HG03571 (cell line): ENCODE measurements around the gene ZNF76.

Source experiments
- ATAC-seq: cut with Tn5 transposase; IDR thresholded peaks from one replicate; pipeline ENCODE4 v1.9.1; 2021; ENCODE audit not compliant: unreplicated experiment

The ZNF76 gene

GRCh38 chr6:35236223-35236622 lies 23.3 kb upstream of the ZNF76 start:
- no peak for ATAC-seq

DNA sequence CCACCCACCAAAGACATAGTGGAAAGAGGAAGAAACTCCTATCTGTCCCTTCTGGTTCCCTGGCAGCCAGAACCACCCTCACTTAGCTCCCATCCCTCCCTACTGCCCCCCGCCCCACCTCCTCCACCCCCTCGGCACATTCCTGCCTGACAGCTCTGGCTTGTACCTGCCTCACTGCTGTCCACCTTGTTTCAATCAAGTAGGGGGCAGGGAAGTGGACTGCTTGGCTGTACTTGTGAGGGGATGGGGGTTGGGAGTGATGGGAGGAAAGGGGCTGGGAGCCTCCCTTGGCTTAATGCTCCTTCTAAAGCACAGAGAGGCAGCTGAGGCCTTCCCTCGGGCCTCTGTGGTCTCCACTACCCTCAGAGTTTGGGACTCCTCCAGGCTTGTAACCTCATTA lies 22.1 kb upstream of the ZNF76 start:
- no peak for ATAC-seq

DNA sequence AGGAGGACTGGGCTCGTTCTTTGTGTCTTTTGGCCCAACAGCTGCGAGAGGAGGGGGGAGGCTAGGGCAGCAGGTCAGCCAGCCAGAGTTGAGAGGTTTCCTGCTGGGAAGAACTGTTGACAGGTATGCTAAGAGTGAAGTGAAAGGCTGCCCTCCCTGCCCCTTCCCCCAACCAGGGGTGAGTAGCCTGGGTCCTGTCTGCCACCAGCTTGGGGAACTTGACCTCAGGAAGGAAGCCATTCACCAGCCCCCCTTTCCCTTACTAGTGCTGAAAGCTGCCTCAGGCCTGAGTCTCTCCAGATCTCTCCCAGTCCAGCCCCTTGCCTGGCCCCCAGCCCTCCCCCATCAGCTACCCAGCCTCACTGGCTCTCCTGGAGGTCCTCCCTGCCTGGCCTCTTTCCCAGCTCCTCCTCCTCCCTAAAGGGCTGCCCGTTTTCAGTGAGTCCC lies 20.7 kb upstream of the ZNF76 start:
- ATAC-seq = no peak

DNA sequence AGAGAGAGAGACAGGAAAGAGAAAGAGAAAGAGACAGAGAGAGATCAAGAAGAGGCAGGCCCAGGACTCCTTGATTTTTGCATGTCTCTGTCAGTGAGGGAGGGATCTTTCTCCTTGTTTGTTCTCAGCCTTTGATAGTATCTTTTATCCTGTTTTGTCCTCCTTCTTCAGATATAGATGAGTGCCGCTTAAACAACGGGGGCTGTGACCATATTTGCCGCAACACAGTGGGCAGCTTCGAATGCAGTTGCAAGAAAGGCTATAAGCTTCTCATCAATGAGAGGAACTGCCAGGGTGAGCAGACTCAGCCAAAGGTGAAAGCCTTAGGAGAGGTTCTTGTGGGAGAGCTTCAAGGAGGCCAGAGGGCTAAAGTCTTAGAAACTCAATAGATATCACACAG lies 20.0 kb upstream of the ZNF76 start:
- no peak for ATAC-seq

GRCh38 chr6:35240838-35241801 lies 18.4 kb upstream of the ZNF76 start:
- ATAC-seq = no peak

DNA sequence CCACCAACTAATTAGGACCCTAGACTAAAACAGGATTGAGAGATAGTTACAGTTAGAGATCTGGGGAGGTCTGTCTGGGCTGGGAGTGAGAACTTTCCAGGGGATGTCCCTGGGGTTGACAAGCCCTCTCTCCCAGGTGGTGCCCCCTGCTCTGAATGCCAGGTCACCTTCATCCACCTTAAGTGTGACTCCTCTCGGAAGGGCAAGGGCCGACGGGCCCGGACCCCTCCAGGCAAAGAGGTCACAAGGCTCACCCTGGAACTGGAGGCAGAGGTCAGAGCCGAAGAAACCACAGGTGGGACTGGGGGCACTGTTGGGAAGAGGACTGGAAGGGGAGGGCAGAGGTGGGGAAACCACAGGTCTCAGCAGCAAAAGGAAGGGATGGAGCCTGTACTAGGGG lies 17.0 kb upstream of the ZNF76 start:
- no peak for ATAC-seq

DNA sequence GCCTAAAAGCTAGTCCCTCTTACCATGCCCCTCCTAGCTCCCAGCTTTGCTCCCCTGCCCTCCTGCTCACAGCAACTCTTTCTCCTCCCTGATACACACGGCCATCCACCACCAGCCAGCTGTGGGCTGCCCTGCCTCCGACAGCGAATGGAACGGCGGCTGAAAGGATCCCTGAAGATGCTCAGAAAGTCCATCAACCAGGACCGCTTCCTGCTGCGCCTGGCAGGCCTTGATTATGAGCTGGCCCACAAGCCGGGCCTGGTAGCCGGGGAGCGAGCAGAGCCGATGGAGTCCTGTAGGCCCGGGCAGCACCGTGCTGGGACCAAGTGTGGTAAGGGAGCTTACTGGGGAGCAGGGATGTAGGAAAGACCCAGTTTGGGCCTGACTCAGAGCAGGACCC lies 16.6 kb upstream of the ZNF76 start:
- no peak for ATAC-seq

- no peak for ATAC-seq
These were observed 16.1 kb upstream of the ZNF76 start for GRCh38 chr6:35243386-35243958.

- no peak for ATAC-seq
These were observed 15.0 kb upstream of the ZNF76 start for GRCh38 chr6:35244551-35244950.

GRCh38 chr6:35247642-35248231 lies 11.8 kb upstream of the ZNF76 start:
- ATAC-seq = no peak

DNA sequence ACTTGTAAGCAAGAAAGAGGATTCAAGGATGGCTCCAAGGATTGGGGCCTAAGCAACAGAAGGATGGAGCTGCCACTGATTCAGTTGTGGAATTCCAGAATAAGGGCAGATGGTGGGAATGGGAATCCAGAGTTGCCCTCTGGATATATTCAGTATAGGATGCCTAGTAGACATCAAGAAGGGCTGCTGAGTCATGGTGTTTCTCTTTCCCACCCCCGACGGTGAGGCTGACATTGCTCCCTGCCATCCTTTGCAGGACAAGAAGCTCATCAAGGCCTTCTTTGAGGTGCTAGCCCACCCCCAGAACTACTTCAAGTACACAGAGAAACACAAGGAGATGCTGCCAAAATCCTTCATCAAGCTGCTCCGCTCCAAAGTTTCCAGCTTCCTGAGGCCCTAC lies 11.2 kb upstream of the ZNF76 start:
- ATAC-seq = no peak

DNA sequence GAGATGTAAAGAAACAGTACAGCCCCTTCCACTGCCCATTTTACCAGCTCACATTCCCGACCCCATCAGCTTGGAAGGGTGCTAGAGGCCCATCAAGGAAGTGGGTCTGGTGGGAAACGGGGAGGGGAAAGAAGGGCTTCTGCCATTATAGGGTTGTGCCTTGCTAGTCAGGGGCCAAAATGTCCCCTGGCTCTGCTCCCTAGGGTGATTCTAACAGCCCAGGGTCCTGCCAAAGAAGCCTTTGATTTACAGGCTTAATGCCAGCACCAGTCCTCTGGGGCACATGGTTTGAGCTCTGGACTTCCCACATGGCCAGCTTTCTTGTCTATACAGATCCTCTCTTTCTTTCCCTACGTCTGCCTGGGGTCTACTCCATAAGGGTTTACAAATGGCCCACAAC lies 10.6 kb upstream of the ZNF76 start:
- ATAC-seq = no peak

DNA sequence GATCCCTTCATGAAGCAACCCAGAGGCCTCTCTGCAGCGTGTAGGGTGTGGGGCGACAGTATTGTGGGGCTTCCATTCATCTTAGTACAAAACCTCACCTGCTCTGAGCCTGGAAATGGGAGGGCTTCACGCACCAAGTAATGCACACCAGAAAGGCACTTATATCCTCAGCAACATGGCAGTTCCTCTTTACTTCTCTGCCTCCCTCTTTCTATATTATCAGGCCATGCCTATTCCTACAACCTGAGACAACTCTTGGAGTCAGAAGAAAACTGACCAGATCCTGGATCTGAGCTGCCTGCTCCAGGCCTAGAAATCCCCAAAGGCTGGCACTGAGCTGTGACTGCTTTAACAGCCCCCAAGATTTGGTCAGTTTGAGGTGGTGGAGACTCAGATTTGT lies 7.6 kb upstream of the ZNF76 start:
- no peak for ATAC-seq

GRCh38 chr6:35253249-35253648 lies 6.3 kb upstream of the ZNF76 start:
- ATAC-seq = no peak

DNA sequence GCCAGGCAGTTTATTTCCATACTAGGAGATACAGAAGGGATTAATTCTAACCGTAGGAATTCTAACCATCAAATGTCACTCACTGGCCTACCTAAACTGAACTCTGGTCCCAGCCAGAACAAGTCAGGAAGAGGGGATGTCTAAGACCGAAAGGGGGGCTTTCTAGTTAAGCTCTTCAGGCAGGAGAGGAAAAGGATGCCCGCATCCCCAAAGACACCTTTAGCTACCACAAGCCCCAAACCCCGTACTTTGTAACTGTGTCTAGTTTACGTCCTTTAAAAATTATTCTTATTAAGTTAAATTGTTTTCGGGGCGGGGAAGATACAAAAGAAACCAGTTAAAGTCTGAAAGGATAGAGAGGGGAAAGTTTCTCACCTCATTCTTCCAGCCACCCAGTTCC lies 1.2 kb upstream of the ZNF76 start:
- no peak for ATAC-seq

DNA sequence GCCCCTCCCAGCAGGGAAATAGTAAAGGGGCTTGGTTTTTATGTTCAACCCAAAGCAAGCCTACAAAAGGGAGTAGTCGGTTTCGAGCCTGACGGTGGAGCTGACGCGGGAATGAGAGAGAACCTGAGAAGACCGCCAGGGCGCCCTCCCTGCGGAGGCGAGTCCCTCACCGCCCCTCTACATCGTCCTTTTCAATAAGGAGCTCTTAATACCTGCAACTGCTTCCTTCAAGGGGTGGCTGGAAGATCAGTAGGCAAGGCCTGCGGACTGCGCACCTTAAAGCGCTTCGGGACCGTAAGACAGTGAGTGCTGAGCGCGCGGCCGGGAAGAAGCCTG lies 709 bp upstream of the ZNF76 start:
- ATAC-seq = no peak

DNA sequence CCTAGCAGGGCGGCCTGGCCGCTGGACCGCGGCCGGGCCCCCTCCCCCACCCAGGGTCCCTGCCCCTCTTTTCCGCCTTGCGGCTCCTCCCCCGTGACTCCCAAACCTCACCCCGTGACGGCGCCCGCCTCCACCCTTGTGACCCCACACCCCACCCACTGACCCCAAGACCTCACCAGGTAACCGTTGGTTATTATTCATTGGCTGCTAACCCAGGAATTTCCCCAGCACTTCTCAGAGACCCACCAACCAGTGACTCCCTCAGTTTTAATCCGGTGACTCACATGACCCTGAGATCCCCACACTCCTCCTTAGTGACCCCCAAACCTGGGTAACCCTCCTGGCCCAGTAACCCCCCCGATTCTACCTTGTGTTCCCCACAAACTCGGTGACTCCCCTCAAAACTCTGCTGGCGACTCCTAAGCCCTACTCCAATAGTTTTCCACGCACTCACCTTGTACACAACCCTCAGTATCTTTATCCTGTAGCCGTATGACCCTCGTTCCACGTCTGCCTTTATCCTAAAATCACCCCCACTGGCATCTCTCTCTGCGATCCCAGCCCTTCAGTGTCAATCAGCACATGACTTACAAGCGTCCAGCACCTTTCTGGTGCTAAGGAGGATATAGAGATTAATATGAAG lies 534 bp downstream of the ZNF76 start:
- peak; percentile 33 for ATAC-seq

DNA sequence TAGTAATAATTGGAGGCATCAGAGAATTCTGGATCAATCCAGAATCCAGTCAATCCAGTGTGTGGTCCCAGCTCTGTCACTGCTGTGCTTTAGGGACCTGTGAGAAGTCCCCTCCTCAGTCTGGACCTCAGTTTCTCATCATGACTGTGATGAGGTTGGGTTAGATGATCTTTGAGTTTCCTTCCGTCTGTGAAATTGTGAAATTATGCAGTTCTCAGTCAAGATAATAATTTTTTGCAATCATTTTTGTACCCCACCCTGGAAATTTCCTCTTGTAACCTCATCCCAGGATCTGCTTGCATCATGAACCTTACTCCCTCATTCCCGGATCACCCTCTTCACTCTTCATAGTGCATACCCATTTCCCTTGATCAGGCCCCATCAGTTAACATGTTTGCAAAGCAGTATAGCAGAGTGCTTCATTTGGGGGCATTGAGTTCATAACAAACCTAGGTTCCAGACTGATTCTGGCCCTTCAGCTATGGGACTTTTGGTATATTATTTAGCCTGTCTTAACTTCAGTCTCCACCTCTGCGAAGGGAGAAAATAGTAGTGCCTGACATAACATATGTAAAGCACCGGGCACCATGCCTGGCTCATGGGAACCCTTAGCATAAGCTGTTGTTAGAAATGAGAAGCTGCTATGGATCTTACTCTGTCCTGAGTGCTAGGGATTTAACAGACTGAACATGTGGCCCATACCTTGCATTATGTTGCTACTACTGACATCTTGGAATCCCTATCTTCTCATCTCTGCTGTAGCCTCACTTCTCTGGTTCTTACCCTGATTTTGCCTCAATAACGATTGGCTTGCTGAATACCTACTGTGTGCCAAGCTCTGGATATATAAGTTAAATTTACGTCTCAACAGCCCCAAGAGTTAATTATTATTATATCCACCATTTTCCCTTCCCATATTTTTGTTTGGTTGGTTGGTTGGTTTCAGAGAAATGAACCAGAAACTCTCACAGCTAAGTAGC lies 1.3 kb downstream of the ZNF76 start:
- no peak for ATAC-seq

DNA sequence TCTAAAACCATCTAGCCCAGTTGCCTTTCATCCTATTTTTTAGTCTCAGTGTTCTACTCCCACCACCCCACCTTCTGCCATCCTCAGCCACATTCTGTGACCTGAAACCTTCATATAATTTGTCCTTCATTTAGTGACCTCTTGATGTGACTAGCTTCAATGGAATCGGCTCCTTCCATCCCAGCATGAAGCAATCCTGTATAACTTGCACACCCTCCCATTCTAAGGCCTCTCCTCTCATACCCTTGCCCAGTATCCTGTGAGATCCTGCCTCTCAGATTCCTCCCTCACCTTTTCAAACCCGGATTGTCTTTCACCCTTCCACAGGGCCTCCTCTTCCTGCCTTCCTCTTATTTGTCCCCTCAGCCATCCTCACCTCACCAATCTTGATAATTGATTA lies 3.1 kb downstream of the ZNF76 start:
- ATAC-seq = no peak

GRCh38 chr6:35264550-35265274 lies 5.2 kb downstream of the ZNF76 start:
- ATAC-seq = no peak
